WTC11 (cell line): ENCODE measurements around the gene RRAGD. TPM values are rescaled to one million over a fixed set of nuclear protein-coding genes. Genes with fewer than 3 reads are reported as not detected.

Source experiments
- ATAC-seq: fragments of 200-7000 bp; cut with Tn5 transposase; 2 replicates; pipeline ENCODE4 v1.10.0; 2021; ENCODE audit warnings: mild to moderate bottlenecking, moderate library complexity
- CTCF ChIA-PET: fragments of 300-600 bp; sonication (Branson Sonifier 250); formaldehyde crosslinking; loops from one replicate; lab custom pipeline; 2021; ENCODE audit warnings: antibody characterized with exemption; lab: Charles Lee
- POLR2A ChIA-PET: fragments of 350-600 bp; sonication (Branson Sonifier 250); formaldehyde crosslinking; loops from one replicate; lab custom pipeline; 2021; ENCODE audit warnings: antibody characterized with exemption; lab: Charles Lee
- DNase-seq: peaks from one replicate; pipeline ENCODE4 v3.0.0; 2021; ENCODE audit warnings: low spot score
- H3K27ac Mint-ChIP-seq: 2 replicates; pipeline ENCODE4 v1.8.0; 2021; ENCODE audit warnings: mixed read lengths
- H3K27me3 Mint-ChIP-seq: 2 replicates; pipeline ENCODE4 v1.8.0; 2021; ENCODE audit warnings: low read depth, mild to moderate bottlenecking, moderate library complexity, mixed read lengths
- H3K36me3 Mint-ChIP-seq: 2 replicates; pipeline ENCODE4 v1.8.0; 2021; ENCODE audit warnings: mixed read lengths
- H3K4me1 Mint-ChIP-seq: 2 replicates; pipeline ENCODE4 v1.8.0; 2022; ENCODE audit warnings: mixed read lengths
- H3K4me3 Mint-ChIP-seq: 2 replicates; pipeline ENCODE4 v1.8.0; 2021; ENCODE audit warnings: mild to moderate bottlenecking, moderate library complexity, mixed read lengths
- H3K9me3 Mint-ChIP-seq: 2 replicates; pipeline ENCODE4 v1.8.0; 2021; ENCODE audit warnings: mixed read lengths
- ATF1 ChIP-seq: sonication (generic); formaldehyde crosslinking; IDR thresholded peaks from 2 replicates; pipeline ENCODE4 v1.8.1; 2023; ENCODE audit warnings: mild to moderate bottlenecking, moderate library complexity, missing genetic modification reagents
- CBFB ChIP-seq: sonication (generic); formaldehyde crosslinking; IDR thresholded peaks from 2 replicates; pipeline ENCODE4 v1.8.1; 2022; ENCODE audit warnings: mild to moderate bottlenecking, low read depth, missing genetic modification reagents
- CDX4 ChIP-seq: fragments of 250-450 bp; sonication (Bioruptor Pico); IDR thresholded peaks from 2 replicates; pipeline ENCODE4 v1.9.0; 2021; ENCODE audit warnings: moderate library complexity, mild to moderate bottlenecking, inconsistent platforms, borderline replicate concordance
- EMX1 ChIP-seq: fragments of 250-450 bp; sonication (Bioruptor Pico); IDR thresholded peaks from 2 replicates; pipeline ENCODE4 v1.8.0; 2021; ENCODE audit warnings: mild to moderate bottlenecking
- ERG ChIP-seq: fragments of 250-450 bp; sonication (Bioruptor Pico); IDR thresholded peaks from 2 replicates; pipeline ENCODE4 v1.8.0; 2021; ENCODE audit warnings: mild to moderate bottlenecking
- GABPB1 ChIP-seq: sonication (generic); formaldehyde crosslinking; IDR thresholded peaks from 2 replicates; pipeline ENCODE4 v1.8.1; 2023; ENCODE audit warnings: mild to moderate bottlenecking, missing genetic modification reagents
- MXD4 ChIP-seq: fragments of 250-450 bp; sonication (Bioruptor Pico); IDR thresholded peaks from 2 replicates; pipeline ENCODE4 v1.8.0; 2021; ENCODE audit warnings: mild to moderate bottlenecking, moderate library complexity, borderline replicate concordance
- NFE2L1 ChIP-seq: sonication (generic); formaldehyde crosslinking; IDR thresholded peaks from 2 replicates; pipeline ENCODE4 v1.8.1; 2023; ENCODE audit warnings: missing genetic modification reagents
- NR1H2 ChIP-seq: sonication (generic); formaldehyde crosslinking; IDR thresholded peaks from 2 replicates; pipeline ENCODE4 v1.9.0; 2021; ENCODE audit warnings: mild to moderate bottlenecking, moderate library complexity, missing genetic modification reagents
- NR2C2 ChIP-seq: sonication (generic); formaldehyde crosslinking; IDR thresholded peaks from 2 replicates; pipeline ENCODE4 v1.8.0; 2022; ENCODE audit warnings: mild to moderate bottlenecking, missing genetic modification reagents
- NR3C1 ChIP-seq: sonication (generic); formaldehyde crosslinking; conservative IDR thresholded peaks from 2 replicates; pipeline ENCODE4 v1.8.1; 2023; ENCODE audit warnings: low read depth, mild to moderate bottlenecking, missing genetic modification reagents
- OVOL2 ChIP-seq: fragments of 250-450 bp; sonication (Bioruptor Pico); IDR thresholded peaks from 2 replicates; pipeline ENCODE4 v1.9.0; 2021; ENCODE audit warnings: mild to moderate bottlenecking, borderline replicate concordance
- SP1 ChIP-seq: sonication (generic); formaldehyde crosslinking; conservative IDR thresholded peaks from 2 replicates; pipeline ENCODE4 v1.8.1; 2022; ENCODE audit warnings: missing genetic modification reagents
- TCF7 ChIP-seq: sonication (generic); formaldehyde crosslinking; IDR thresholded peaks from 2 replicates; pipeline ENCODE4 v1.8.0; 2022; ENCODE audit warnings: mild to moderate bottlenecking, low read depth, missing genetic modification reagents, moderate library complexity
- TEAD4 ChIP-seq: sonication (generic); formaldehyde crosslinking; IDR thresholded peaks from 2 replicates; pipeline ENCODE4 v1.8.0; 2022; ENCODE audit warnings: mild to moderate bottlenecking, missing genetic modification reagents
- USF1 ChIP-seq: sonication (generic); formaldehyde crosslinking; IDR thresholded peaks from 2 replicates; pipeline ENCODE4 v1.8.0; 2022; ENCODE audit warnings: mild to moderate bottlenecking, missing genetic modification reagents
- ZMAT4 ChIP-seq: fragments of 250-450 bp; sonication (Bioruptor Pico); IDR thresholded peaks from 2 replicates; pipeline ENCODE4 v1.9.0; 2021; ENCODE audit warnings: mild to moderate bottlenecking
- ZNF138 ChIP-seq: sonication (generic); formaldehyde crosslinking; conservative IDR thresholded peaks from 2 replicates; pipeline ENCODE4 v1.8.1; 2022; ENCODE audit warnings: mild to moderate bottlenecking, moderate library complexity, missing genetic modification reagents
- ZNF317 ChIP-seq: sonication (generic); formaldehyde crosslinking; IDR thresholded peaks from 2 replicates; pipeline ENCODE4 v1.8.1; 2023; ENCODE audit warnings: low read depth, mild to moderate bottlenecking, moderate library complexity, missing genetic modification reagents, borderline replicate concordance
- ZNF671 ChIP-seq: fragments of 250-450 bp; sonication (Bioruptor Pico); IDR thresholded peaks from 2 replicates; pipeline ENCODE4 v1.8.0; 2021; ENCODE audit warnings: mild to moderate bottlenecking
- total RNA-seq: library from RNA; stranded (reverse); gene quantifications from 3 replicates; pipeline ENCODE4 v1.2.3, GENCODE V29; 2021
- TF ChIP-seq, protein P1 (sequence below): sonication (generic); formaldehyde crosslinking; IDR thresholded peaks from 2 replicates; pipeline ENCODE4 v1.8.0; 2023; ENCODE audit warnings: mild to moderate bottlenecking, missing genetic modification reagents
- TF ChIP-seq, protein P2 (sequence below): sonication (generic); formaldehyde crosslinking; IDR thresholded peaks from 2 replicates; pipeline ENCODE4 v1.8.1; 2023; ENCODE audit warnings: mild to moderate bottlenecking, missing genetic modification reagents, moderate library complexity
- TF ChIP-seq, protein P3 (sequence below): sonication (generic); formaldehyde crosslinking; IDR thresholded peaks from 2 replicates; pipeline ENCODE4 v1.8.1; 2023; ENCODE audit warnings: mild to moderate bottlenecking, missing genetic modification reagents, moderate library complexity

RRAGD gene
- total RNA-seq, 1 experiment from 2014 or later: 25.4 TPM

GRCh38 chr6:89346433-89346832 lies 65.6 kb downstream of the RRAGD start:
- Mint-ChIP-seq H3K27me3 (peaks cover 3% of the 10 kb centered on the region), H3K4me1 (peaks cover 26% of the 10 kb centered on the region), H3K9me3 (peaks cover 5% of the 10 kb centered on the region; the same call in 1 of the 2 replicates), H3K36me3 (no peaks in the 10 kb centered on the region), H3K4me3 (no peak overlapping the region), H3K27ac (no peak overlapping the region)
- CTCF ChIA-PET: interaction anchor here (0.9 to 5.8 kb wide), 3 partner anchors 13 to 35 kb away, joined by 3 to 36 read pairs (median 8); no protein-coding TSS in a partner anchor
- POLR2A ChIA-PET: no interaction called here
- no peak for DNase-seq
- ATAC-seq: peak; percentile 31
- TF ChIP-seq USF1 (no peak), MXD4 (CRISPR knock-in tag) (no peak), CDX4 (no peak), NR1H2 (CRISPR knock-in tag) (no peak), ZNF671 (CRISPR knock-in tag) (no peak), GABPB1 (CRISPR knock-in tag) (no peak), ZNF138 (CRISPR knock-in tag) (no peak), NR3C1 (CRISPR knock-in tag) (no peak), NR2C2 (CRISPR knock-in tag) (no peak), CBFB (CRISPR knock-in tag) (no peak), EMX1 (CRISPR knock-in tag) (no peak), ZNF317 (CRISPR knock-in tag) (no peak), ZMAT4 (CRISPR knock-in tag) (no peak), SP1 (CRISPR knock-in tag) (no peak), TEAD4 (CRISPR knock-in tag) (no peak)
- TF ChIP-seq, protein P1, sequence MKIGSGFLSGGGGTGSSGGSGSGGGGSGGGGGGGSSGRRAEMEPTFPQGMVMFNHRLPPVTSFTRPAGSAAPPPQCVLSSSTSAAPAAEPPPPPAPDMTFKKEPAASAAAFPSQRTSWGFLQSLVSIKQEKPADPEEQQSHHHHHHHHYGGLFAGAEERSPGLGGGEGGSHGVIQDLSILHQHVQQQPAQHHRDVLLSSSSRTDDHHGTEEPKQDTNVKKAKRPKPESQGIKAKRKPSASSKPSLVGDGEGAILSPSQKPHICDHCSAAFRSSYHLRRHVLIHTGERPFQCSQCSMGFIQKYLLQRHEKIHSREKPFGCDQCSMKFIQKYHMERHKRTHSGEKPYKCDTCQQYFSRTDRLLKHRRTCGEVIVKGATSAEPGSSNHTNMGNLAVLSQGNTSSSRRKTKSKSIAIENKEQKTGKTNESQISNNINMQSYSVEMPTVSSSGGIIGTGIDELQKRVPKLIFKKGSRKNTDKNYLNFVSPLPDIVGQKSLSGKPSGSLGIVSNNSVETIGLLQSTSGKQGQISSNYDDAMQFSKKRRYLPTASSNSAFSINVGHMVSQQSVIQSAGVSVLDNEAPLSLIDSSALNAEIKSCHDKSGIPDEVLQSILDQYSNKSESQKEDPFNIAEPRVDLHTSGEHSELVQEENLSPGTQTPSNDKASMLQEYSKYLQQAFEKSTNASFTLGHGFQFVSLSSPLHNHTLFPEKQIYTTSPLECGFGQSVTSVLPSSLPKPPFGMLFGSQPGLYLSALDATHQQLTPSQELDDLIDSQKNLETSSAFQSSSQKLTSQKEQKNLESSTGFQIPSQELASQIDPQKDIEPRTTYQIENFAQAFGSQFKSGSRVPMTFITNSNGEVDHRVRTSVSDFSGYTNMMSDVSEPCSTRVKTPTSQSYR (CRISPR knock-in tag): no peak
- TF ChIP-seq, protein P2, sequence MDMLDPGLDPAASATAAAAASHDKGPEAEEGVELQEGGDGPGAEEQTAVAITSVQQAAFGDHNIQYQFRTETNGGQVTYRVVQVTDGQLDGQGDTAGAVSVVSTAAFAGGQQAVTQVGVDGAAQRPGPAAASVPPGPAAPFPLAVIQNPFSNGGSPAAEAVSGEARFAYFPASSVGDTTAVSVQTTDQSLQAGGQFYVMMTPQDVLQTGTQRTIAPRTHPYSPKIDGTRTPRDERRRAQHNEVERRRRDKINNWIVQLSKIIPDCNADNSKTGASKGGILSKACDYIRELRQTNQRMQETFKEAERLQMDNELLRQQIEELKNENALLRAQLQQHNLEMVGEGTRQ: no peak

DNA sequence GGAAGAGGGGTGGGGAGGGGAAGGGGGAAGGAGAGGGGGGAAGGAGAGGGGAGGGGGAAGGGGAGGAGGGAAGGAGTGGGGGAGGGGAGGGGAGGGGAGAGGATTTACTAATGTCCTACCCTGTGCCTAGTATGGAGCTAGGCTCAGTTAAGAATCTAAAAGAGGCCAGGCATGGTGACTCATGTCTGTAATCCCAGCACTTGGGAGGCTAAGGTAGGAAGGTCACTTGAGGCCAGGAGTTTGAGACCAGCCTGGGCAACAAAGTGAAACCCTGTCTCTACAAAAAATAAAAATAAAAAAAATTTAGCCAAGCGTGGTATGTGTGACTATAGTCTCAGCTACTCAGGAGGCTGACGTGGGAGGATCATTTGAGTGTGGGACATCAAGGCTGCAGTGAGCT lies 72.5 kb downstream of the RRAGD start:
- Mint-ChIP-seq H3K4me3 (no peak overlapping the region), H3K27ac (no peak overlapping the region), H3K4me1 (no peaks in the 10 kb centered on the region), H3K9me3 (0 out of 2 replicates have a peak, but pooled peaks cover 3% of the 10 kb centered on the region), H3K27me3 (no peaks in the 10 kb centered on the region), H3K36me3 (peaks cover 13% of the 10 kb centered on the region)
- POLR2A ChIA-PET: no interaction called here
- CTCF ChIA-PET: no interaction called here
- ATAC-seq (no peak), DNase-seq (no peak)
- TF ChIP-seq ERG (CRISPR knock-in tag): no peak
- no peak for TF ChIP-seq ATF1 (CRISPR knock-in tag)
- no peak for TF ChIP-seq NFE2L1
- TF ChIP-seq TCF7 (CRISPR knock-in tag): no peak
- no peak for TF ChIP-seq OVOL2
- TF ChIP-seq, protein P3, sequence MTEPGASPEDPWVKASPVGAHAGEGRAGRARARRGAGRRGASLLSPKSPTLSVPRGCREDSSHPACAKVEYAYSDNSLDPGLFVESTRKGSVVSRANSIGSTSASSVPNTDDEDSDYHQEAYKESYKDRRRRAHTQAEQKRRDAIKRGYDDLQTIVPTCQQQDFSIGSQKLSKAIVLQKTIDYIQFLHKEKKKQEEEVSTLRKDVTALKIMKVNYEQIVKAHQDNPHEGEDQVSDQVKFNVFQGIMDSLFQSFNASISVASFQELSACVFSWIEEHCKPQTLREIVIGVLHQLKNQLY: no peak
- TF ChIP-seq, all 79 proteins: peak for 0
